ENCODE measurements around the gene MRPL52.
A peak's percentile ranks its signal among the peaks of the same experiment; 100 is the strongest.

Gene MRPL52

DNA sequence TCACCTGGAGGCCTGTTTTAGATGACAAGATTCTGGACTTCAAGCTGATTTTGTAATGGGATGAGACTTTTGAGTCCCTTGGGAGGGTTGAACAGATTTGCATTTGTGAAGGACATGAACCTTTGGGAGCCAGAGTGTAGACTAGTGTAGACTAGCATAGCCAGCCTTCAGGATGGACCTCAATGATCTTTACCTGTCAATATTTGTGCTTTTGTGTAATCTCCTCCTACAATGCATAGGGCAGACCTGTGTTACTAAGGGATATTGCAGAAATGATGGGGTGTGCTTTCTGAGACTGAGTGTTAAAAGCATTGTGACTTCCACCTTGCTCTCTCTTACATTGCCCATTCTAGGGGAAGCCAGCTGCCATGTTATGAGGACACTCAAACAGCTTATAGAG is 32.0 kb downstream of the MRPL52 start:
- Mint-ChIP-seq H3K36me3 (ENCODE audit: low read depth) (no peaks in the 10 kb centered on the region), H3K9me3 (no peaks in the 10 kb centered on the region), H3K4me1 (no peaks in the 10 kb centered on the region), H3K27me3 (ENCODE audit: low read depth) (no peaks in the 10 kb centered on the region), H3K4me3 (no peak overlapping the region), H3K27ac (no peak overlapping the region)
- TF ChIP-seq, protein P1, sequence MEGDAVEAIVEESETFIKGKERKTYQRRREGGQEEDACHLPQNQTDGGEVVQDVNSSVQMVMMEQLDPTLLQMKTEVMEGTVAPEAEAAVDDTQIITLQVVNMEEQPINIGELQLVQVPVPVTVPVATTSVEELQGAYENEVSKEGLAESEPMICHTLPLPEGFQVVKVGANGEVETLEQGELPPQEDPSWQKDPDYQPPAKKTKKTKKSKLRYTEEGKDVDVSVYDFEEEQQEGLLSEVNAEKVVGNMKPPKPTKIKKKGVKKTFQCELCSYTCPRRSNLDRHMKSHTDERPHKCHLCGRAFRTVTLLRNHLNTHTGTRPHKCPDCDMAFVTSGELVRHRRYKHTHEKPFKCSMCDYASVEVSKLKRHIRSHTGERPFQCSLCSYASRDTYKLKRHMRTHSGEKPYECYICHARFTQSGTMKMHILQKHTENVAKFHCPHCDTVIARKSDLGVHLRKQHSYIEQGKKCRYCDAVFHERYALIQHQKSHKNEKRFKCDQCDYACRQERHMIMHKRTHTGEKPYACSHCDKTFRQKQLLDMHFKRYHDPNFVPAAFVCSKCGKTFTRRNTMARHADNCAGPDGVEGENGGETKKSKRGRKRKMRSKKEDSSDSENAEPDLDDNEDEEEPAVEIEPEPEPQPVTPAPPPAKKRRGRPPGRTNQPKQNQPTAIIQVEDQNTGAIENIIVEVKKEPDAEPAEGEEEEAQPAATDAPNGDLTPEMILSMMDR (IDR thresholded peaks at IDR 0.05; ENCODE audit: unreplicated experiment in 3 of 3) = no peak

DNA sequence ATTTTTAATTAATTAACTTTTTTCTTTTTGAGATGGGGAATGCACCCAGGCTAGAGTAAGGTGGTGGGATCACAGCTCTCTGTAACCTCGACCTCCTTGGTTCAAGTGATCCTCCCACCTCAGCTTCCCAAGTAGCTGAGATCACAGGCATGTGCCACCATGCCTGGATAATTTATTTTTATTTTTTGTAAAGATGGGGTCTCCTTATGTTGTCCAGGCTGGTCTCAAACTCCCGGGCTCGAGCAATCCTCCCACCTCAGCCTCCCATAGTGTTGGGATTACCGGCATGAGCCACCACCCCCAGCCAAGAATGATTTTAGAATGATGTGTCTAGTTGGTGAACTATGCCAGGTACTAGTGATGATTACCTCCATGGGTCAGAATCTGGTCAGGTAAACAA is 35.3 kb downstream of the MRPL52 start:
- TF ChIP-seq, protein P1 (IDR thresholded peaks at IDR 0.05; ENCODE audit: unreplicated experiment in 3 of 3) = no peak
- Mint-ChIP-seq H3K4me3 (peak overlapping the region in 1 of 3 experiments; percentile 10), H3K27ac (no peak overlapping the region), H3K4me1 (no peaks in the 10 kb centered on the region), H3K36me3 (ENCODE audit: low read depth) (no peaks in the 10 kb centered on the region), H3K27me3 (ENCODE audit: low read depth) (no peaks in the 10 kb centered on the region), H3K9me3 (no peaks in the 10 kb centered on the region)

DNA sequence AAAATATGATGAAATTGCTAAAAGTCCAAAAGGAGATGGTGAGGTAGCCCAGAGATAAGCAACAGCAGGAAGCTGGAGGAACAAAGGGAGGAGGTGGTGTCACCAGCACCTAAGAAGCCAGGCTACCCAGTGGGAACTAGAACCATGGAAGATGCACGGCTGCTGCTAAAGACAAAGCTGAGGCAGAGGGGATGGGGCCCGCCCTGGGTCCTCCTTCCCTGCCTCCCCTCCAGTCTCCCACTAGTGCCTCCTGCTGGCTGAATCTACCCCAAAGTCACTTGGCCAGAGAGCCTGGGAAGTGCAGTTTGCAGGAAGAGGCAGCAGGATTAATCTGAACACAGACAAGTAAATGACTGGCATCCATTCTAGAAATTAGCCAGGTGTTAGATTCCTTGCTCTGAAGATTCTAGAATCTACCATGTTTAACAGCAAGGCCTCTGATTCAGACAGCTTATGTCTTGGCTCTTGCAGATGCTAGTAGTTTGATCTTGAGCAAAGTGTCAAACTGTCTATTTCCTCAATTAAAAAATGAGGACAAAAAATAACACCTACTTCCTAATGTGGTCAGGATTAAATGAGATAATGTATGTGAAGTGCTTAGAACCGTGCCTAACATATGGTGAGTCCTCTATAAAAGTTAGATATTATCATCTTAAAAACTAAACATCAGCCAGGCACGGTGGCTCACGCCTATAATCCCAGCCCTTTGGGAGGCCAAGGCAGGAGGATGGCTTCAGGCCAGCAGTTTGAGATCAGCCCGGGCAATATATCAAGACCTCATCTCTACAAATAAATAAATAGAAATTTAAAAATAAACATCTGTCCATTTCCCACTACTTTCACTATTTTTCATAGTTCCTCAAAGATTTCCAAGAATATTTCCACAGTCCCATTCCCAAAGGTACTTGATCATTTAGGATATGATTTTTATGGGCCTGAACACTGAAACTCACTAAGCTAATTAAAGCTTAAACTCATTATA is 36.0 kb downstream of the MRPL52 start:
- Mint-ChIP-seq H3K4me3 (peak overlapping the region in 1 of 3 experiments; percentile 10), H3K36me3 (ENCODE audit: low read depth) (no peaks in the 10 kb centered on the region), H3K4me1 (peaks cover 2% of the 10 kb centered on the region), H3K27ac (peak overlapping the region; percentile 9 to 44 (median 18)), H3K9me3 (no peaks in the 10 kb centered on the region), H3K27me3 (ENCODE audit: low read depth) (no peaks in the 10 kb centered on the region)
- TF ChIP-seq, protein P1 (IDR thresholded peaks at IDR 0.05; ENCODE audit: unreplicated experiment in 3 of 3) = no peak

DNA sequence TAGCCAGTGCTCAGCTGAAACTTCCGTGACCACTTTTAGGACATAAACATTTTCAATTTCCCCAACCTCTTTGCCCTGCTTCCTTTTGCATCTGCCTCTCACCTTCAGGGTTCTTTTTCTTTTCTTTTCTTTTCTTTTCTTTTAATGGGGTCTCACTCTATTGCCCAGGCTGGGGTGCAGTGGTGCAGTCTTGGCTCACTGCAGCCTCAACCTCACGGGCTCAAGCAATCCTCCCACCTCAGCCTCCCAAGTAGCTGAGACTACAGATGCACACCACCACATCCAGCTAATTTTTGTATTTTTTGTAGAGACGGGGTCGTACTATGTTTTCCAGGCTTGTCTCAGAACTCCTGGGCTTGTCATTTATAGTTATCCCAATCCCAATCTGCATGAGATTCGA is 37.2 kb downstream of the MRPL52 start:
- no peak overlapping the region for H3K4me3 Mint-ChIP-seq
- TF ChIP-seq, protein P1 (IDR thresholded peaks at IDR 0.05; ENCODE audit: unreplicated experiment in 3 of 3) = no peak
- no peaks in the 10 kb centered on the region for H3K27me3 Mint-ChIP-seq (ENCODE audit: low read depth)
- no peaks in the 10 kb centered on the region for H3K9me3 Mint-ChIP-seq
- peak overlapping the region in 1 of 3 experiments; percentile 44 for H3K27ac Mint-ChIP-seq
- H3K36me3 Mint-ChIP-seq (ENCODE audit: low read depth) = no peaks in the 10 kb centered on the region
- H3K4me1 Mint-ChIP-seq = peaks cover 5% of the 10 kb centered on the region

DNA sequence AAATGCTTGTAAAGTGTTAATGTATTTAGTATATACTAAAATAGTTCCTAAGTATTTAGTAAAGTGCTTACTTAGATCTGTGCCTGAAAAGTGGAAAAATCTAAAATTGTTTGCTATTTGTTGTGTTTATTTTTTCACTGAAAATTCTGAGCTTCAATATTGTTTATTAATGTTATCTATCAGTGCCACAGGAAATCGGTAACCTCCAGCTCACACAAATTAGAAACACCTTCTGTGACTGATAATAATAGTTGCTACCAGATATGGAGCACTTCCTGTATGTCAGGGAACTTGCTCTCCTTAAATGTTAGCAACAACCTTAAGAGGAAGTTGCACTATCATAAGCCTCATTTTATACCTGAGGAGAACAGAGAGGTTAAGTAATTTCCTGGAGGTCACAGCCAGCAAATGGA is 41.1 kb downstream of the MRPL52 start:
- H3K4me3 Mint-ChIP-seq = peak overlapping the region; percentile 92 to 98 (median 97)
- no peaks in the 10 kb centered on the region for H3K9me3 Mint-ChIP-seq
- peak overlapping the region; percentile 89 to 98 (median 98) for H3K27ac Mint-ChIP-seq
- TF ChIP-seq, protein P1 (IDR thresholded peaks at IDR 0.05; ENCODE audit: unreplicated experiment in 3 of 3) = no peak
- H3K4me1 Mint-ChIP-seq = peaks cover 13% of the 10 kb centered on the region
- H3K27me3 Mint-ChIP-seq (ENCODE audit: low read depth) = no peaks in the 10 kb centered on the region
- H3K36me3 Mint-ChIP-seq (ENCODE audit: low read depth) = peaks cover 12% of the 10 kb centered on the region

All from nephron (organoid).